Psoas muscle (tissue), 8 donors: Measurements from ENCODE around the gene CENPN. TPM values are rescaled to one million over a fixed set of nuclear protein-coding genes. Genes with fewer than 3 reads are reported as not detected.

ENCODE experiments used
- ATAC-seq, 4 donors: fragments of 200-7000 bp; cut with Tn5 transposase; one replicate each; pipeline ENCODE4 v1.9.1; 2020; ENCODE audit warnings: moderate library complexity in 3 of 4, mild to moderate bottlenecking in 2 of 4
- DNase-seq, 2 donors: peaks; one replicate each; pipeline ENCODE4 v3.0.0-alpha.2; 2020
- H3K27ac ChIP-seq: fragments of 200-600 bp; one replicate; pipeline ENCODE4 v1.8.0; 2022
- H3K27me3 ChIP-seq, 3 donors: fragments of 200-600 bp in 1 of 3; one replicate each; pipeline versions ENCODE4 v1.6.1 to v1.8.0; 2013 to 2022; ENCODE audit warnings: low read length in 2 of 3, mild to moderate bottlenecking in 2 of 3, moderate library complexity in 1 of 3; ENCODE audit not compliant: insufficient read depth in 3 of 3
- H3K36me3 ChIP-seq, 2 donors: fragments of 200-600 bp in 1 of 2; one replicate each; pipeline versions ENCODE4 v1.6.1 to v1.8.0; 2013 to 2022; ENCODE audit warnings: low read depth in 1 of 2, mild to moderate bottlenecking in 1 of 2, moderate library complexity in 1 of 2; ENCODE audit not compliant: insufficient read depth in 1 of 2
- H3K4me1 ChIP-seq: fragments of 200-600 bp; one replicate; pipeline ENCODE4 v1.8.0; 2022
- H3K4me3 ChIP-seq: fragments of 200-600 bp; one replicate; pipeline ENCODE4 v1.8.0; 2022; ENCODE audit warnings: mild to moderate bottlenecking
- H3K9me3 ChIP-seq: fragments of 200-600 bp; one replicate; pipeline ENCODE4 v1.8.0; 2022
- CTCF ChIP-seq: fragments of 200-600 bp; IDR thresholded peaks from one replicate; pipeline ENCODE4 v1.8.0; 2022; ENCODE audit warnings: antibody characterized with exemption
- WGBS, 3 donors: extraction: QIAGEN DNeasy Blood & Tissue Kit; methylation state at CpG; one replicate each; pipeline versions ENCODE4 v1.1.6 to v1.1.7; 2013; 5-methylcytosine and 5-hydroxymethylcytosine counted together
- intact Hi-C, 2 donors: fragments of 100-400 bp; cut with DNase I; formaldehyde crosslinking; loops; one replicate each; pipeline versions ENCODE4 v1.11.0 to v1.14.2; 2022
- polyA plus RNA-seq, 3 donors: library from polyadenylated mRNA; stranded (reverse); fragments of 200-250 nt; gene quantifications; one replicate each; pipeline ENCODE4 v1.2.3, GENCODE V29; 2013
- total RNA-seq, 4 donors: library from RNA; stranded (reverse); fragmentation: NEBNext Ultra II Directional in 2 of 4; extraction: Animal tissue kit (Norgen Biotek cat#: 25700) in 2 of 4; gene quantifications; one replicate each; pipeline versions ENCODE4 v1.2.1 to v1.2.4, GENCODE V29; 2021 to 2023
- donor health status: healthy with polysubstance abuse.
- donor health status: DM: no; HTN: no; CAD: no; lungs with moderate emphysema.
- donor health status: Bipolar disorder and iron deficiency.
- donor health status: healthy.
- donor health status: DM: yes; HTN: yes; CAD: no.
- donor health status: DM: no; HTN: no; CAD: no.
- donor health status: DM: no; HTN: no; CAD: no.
- donor health status: DM: yes; HTN: yes; CAD: no.

Gene CENPN
- total and polyA plus RNA-seq, 7 donors: 2.9 to 20.6 (median 7.5) TPM

- TF ChIP-seq CTCF: no peak
- Histone ChIP-seq H3K27me3 (no peaks in the 10 kb centered on the region), H3K27ac (no peak overlapping the region), H3K4me3 (no peak overlapping the region), H3K4me1 (no peaks in the 10 kb centered on the region), H3K36me3 (peaks cover 0 to 15% of the 10 kb centered on the region in 2 donors), H3K9me3 (no peaks in the 10 kb centered on the region)
- WGBS, 3 donors: 84 to 91% (median 87%) methylated on average over 6 of the region's 6 CpGs
- ATAC-seq (no peak), DNase-seq (no peak)
- intact Hi-C loops: no loop called here
Observed at GRCh38 chr16:80984124-80984892, 22.7 kb upstream of the CENPN start.

GRCh38 chr16:80985611-80986010 lies 21.4 kb upstream of the CENPN start:
- intact Hi-C loops: no loop called here
- no peaks in the 10 kb centered on the region for H3K27me3 ChIP-seq
- peaks cover 0 to 5% of the 10 kb centered on the region in 2 donors for H3K36me3 ChIP-seq
- WGBS, 3 donors: 63 to 75% (median 66%) methylated on average over 2 of the region's 2 CpGs
- ATAC-seq (no peak), DNase-seq (no peak)
- H3K9me3 ChIP-seq: no peaks in the 10 kb centered on the region
- no peak for TF ChIP-seq CTCF
- no peak overlapping the region for H3K27ac ChIP-seq
- no peak overlapping the region for H3K4me3 ChIP-seq
- H3K4me1 ChIP-seq: no peaks in the 10 kb centered on the region

GRCh38 chr16:80986557-80986956 lies 20.5 kb upstream of the CENPN start:
- no peak for DNase-seq
- Histone ChIP-seq H3K27ac (no peak overlapping the region), H3K36me3 (peaks cover 0 to 9% of the 10 kb centered on the region in 2 donors), H3K27me3 (no peaks in the 10 kb centered on the region), H3K4me1 (no peaks in the 10 kb centered on the region), H3K9me3 (no peaks in the 10 kb centered on the region), H3K4me3 (no peak overlapping the region)
- intact Hi-C loops: no loop called here
- WGBS, 3 donors: 80 to 86% (median 82%) methylated on average over 2 of the region's 2 CpGs
- no peak for TF ChIP-seq CTCF
- no peak for ATAC-seq

- intact Hi-C loops: no loop called here
- H3K4me1 ChIP-seq: no peaks in the 10 kb centered on the region
- peaks cover 0 to 11% of the 10 kb centered on the region in 2 donors for H3K36me3 ChIP-seq
- WGBS, 3 donors: 64 to 69% (median 66%) methylated on average over 7 of the region's 7 CpGs
- ATAC-seq: no peak
- no peaks in the 10 kb centered on the region for H3K27me3 ChIP-seq
- TF ChIP-seq CTCF: no peak
- H3K9me3 ChIP-seq: no peaks in the 10 kb centered on the region
- no peak overlapping the region for H3K27ac ChIP-seq
- H3K4me3 ChIP-seq: no peak overlapping the region
- DNase-seq: no peak
Observed at GRCh38 chr16:80988756-80989155, 18.3 kb upstream of the CENPN start.

- H3K4me1 ChIP-seq: no peaks in the 10 kb centered on the region
- no peak overlapping the region for H3K27ac ChIP-seq
- WGBS, 3 donors: 40 to 49% (median 45%) methylated on average over 2 of the region's 2 CpGs
- no peak for DNase-seq
- H3K4me3 ChIP-seq: no peak overlapping the region
- H3K36me3 ChIP-seq: peaks cover 0 to 11% of the 10 kb centered on the region in 2 donors
- no peaks in the 10 kb centered on the region for H3K9me3 ChIP-seq
- no peak for ATAC-seq
- no peak for TF ChIP-seq CTCF
- intact Hi-C loops: no loop called here
- H3K27me3 ChIP-seq: no peaks in the 10 kb centered on the region
Observed at GRCh38 chr16:80989801-80990200, 17.2 kb upstream of the CENPN start.
